GM21447 (cell line): Measurements from ENCODE around the gene FXYD2.

Experiments used
- ATAC-seq: cut with Tn5 transposase; IDR thresholded peaks from one replicate; pipeline ENCODE4 v1.9.1; 2021; ENCODE audit not compliant: unreplicated experiment

FXYD2 gene

DNA sequence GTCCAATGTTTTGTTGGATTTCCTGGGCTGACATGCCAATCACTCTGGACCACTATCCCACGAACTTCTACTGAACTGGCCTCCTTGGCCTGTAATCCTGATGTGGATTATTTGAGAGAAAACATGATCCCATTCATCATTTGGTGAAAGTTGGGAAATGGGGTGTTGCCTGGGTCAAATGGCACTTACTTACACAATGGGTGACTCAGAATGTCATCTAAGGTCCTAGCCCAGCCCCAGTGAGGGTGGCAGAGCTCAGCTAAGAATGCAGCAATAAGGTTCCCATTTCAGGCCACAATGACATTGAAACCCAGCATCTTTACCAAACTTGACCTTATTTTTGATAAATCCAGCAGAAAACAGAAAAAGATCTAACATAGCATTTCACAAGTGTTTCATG lies 19.5 kb downstream of the FXYD2 start:
- no peak for ATAC-seq

DNA sequence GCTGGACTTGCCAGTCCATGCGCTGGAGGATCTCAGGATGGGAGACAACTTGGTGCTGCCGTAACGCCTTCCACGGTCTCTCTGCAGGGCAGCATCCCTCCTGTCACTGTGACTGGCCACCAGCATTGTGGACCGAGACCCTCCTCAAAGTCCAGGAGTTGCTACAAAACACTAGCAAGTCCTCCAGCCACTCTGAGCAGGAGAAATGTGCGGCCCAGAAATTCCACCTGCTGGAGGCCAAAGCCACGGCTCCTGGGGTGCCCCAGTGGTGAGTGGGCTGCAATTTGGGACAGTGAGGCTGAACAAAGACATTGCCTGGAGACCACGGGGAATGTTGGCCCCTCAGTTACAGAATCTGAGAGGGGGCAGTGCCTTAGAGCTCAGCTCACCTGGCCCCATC lies 20.6 kb downstream of the FXYD2 start:
- ATAC-seq = no peak

GRCh38 chr11:117799634-117800033 lies 24.9 kb downstream of the FXYD2 start:
- ATAC-seq = no peak

DNA sequence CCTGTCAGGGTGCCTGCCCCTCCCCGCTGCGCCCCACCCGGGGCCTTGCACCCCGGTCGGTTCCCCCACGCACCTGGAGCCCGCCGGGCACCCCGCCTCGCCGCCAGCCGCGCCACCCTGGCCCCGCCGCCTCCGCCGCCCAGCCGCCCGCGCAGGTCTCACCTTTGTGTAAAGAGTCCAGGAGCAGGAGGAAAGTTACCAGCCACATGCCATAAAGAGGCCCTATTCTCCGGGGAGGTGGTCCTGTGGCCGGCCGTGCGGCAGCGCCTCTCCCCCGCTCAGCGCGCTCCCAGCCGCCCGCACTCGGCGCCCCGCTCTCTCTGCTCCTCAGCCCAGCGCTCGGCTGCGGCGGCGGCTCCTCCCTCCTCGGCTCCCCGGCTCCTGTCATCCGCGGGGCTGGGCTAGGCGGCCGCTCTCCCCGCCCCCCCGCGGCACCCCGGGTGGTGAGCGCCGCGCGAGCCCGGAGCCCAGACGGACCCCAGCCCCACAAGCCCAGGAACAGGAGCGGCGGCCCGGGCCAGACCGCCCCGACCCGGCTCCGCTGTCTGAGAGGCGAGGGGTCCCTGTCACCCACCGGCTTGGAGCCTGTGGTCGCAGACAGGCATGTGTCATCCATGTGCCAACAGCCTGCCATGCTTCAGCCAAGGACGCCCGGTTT lies 27.5 kb downstream of the FXYD2 start, which contains the start of gene DSCAML1:
TSS of gene DSCAML1 (minus strand) at position 345 of the 658 bp plus-strand sequence. CDS start at position 208, 137 bp downstream.
- no peak for ATAC-seq

DNA sequence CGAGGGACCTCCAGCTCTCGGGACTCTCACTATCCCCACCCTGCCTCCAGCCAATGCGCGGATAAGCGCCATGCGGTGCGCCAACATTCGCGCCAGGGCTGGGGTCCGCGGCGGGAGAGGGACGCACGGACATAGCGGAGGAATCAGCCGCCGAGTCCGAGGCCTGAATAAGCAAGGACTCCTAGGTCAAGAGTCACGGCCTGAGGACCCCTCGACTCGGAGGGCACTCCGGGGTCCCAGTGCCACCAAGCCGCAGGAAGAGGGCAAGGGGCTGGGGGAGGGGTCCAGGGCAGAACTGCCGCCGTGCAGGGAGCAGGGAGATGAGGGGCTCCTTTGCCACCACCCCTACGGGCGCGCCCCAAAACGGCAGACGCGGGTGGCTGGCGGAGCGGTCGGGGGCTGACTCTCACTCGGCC lies 28.1 kb downstream of the FXYD2 start:
- no peak for ATAC-seq

- no peak for ATAC-seq
These were observed 28.7 kb downstream of the FXYD2 start for GRCh38 chr11:117795638-117796455.

DNA sequence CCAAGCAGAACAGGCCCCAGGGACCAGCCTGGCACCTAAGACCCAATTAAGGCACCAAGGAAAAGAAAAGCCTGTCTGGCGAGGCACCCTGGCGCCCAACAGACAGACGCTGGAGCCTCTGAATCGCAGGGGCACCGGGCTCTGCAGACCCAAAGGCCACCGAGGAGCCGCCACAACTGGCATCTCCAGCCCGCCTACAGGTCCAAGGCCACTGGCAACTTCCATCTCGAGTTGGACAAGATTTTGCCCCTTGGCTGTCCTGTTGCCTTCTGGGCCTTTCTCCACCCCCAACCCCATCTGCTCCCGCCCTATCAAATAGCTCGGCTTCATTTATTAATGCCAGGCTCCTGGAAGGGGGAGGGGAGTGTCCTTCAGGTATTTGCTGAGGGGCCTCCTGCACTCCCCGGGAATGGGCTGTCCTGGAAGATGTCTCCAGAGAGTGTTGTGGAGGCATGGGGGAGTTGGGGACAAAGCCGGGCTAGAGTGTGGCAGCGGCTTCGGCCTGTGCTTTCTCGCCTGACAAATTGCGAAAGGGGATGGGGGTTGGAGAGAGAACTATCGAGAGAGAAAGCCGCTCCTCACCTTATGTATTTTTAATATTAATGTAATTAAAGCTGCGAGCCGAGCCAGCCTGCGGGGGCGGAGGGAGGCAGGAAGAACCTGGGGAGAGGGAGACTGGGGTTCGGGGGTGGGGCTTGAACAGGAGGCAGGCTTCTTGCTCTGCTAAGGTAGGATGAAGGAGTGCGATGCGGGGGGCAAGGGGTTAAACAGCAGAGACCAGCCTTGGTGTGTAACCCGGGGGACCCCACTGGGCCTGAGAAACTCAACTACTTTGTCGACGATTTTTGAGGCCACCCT lies 29.5 kb downstream of the FXYD2 start:
- no peak for ATAC-seq

DNA sequence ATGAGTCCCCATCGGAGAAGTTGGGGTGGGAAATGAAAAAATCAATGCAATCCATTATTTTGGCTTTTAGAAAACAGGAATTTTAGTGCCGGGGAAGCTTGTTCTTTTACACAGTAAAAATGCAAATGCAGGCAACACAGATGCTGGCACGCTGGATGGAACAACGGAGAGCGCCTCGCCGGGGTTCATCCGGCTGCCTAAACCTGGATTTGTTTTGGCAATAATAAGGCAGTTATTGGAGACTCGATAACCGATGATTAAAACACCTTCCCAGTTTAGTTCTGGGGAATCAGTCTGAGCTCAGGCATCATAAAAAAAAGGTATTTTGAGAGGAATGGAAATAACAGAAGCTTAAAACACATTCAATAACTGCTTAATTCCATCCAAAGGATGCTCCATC lies 30.4 kb downstream of the FXYD2 start:
- ATAC-seq = no peak

DNA sequence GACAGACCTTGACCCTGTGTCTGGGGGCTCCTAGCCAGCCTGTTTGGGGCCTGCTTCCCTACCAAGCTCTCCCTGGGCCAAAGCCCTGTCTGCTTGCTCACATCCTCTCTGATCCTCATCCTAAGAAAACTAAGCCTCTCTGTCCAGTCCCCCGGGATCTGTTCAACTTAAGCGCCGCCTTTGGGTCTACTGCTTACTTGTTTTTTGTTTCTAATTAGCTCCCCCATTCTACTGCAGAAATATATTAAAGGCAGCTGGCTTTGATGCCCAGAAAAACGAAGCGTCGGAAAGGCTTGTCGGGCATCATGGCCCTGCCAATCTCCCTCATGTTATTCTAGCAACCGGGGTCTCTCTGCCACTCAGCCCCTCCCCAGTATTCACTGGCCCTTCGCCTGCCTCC lies 31.0 kb downstream of the FXYD2 start:
- no peak for ATAC-seq

- no peak for ATAC-seq
These were observed 31.6 kb downstream of the FXYD2 start for GRCh38 chr11:117792992-117793391.

GRCh38 chr11:117792241-117792640 lies 32.3 kb downstream of the FXYD2 start:
- no peak for ATAC-seq

GRCh38 chr11:117790279-117790678 lies 34.3 kb downstream of the FXYD2 start:
- ATAC-seq = no peak

GRCh38 chr11:117789241-117789640 lies 35.3 kb downstream of the FXYD2 start:
- no peak for ATAC-seq

GRCh38 chr11:117786135-117786870 lies 38.2 kb downstream of the FXYD2 start:
- ATAC-seq = no peak

GRCh38 chr11:117782101-117782500 lies 42.4 kb downstream of the FXYD2 start:
- no peak for ATAC-seq

DNA sequence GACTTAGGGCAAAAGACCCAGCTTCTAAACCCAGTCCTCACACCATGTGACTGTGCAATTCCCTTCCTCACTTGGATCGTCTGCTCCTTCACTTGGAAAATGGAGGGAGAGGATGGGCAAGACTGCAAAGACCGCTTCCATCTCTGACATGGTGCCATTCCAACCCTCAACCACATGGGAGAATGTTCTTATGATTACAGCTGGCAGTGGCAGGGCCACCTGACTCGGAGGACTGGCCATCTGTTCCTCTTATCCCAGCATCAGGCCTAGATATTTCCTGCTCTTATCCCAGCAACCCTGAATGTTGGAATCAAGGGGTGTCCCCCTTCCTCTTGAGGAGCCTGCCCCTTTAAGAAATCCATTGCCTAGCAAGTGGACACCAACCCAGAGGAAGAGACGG lies 42.9 kb downstream of the FXYD2 start:
- no peak for ATAC-seq

GRCh38 chr11:117780456-117780855 lies 44.1 kb downstream of the FXYD2 start:
- ATAC-seq = no peak

DNA sequence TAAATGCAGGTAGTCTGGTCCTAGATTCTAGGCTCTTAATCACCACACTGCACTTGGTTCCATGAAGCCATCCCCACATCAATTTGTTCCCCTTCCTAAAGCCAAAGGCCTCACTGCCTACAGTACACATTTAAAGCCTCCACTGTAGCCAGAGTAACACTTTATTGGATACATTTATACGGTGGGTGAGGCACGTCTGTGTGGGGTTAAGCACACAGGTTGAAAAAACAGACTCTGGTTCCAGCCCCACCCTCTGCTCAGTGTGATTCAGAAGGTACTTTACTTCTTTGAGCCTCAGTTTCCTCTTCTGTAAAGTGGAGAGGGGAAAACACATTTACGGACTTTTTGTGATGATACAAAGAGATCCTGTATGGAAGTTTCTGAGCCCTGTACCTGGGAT lies 50.0 kb downstream of the FXYD2 start:
- ATAC-seq = no peak

- ATAC-seq = no peak
These were observed 52.2 kb downstream of the FXYD2 start for GRCh38 chr11:117772360-117772759.

GRCh38 chr11:117771841-117772240 lies 52.7 kb downstream of the FXYD2 start:
- ATAC-seq = no peak

DNA sequence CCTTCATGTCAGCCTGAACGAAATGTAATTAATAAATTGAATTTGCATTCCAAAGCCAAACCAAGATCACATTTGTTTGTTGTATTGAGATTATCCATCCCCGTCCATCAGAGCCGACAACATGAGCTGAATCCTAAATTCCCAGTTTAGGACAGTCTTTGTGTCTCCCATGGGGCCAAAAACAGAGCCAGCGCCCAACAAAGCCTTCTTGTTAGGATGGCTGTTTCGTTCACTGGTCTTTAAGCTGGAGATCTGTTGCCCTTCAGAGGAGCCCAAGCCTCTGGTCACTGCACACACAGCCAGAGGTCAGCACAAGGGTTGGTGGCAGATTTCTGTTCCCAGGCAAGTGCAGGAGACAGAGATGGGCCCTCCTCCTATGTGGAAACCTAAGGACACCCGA lies 53.3 kb downstream of the FXYD2 start:
- ATAC-seq = no peak
